Heart left ventricle (tissue), 13 donors: Measurements from ENCODE around the gene INPP4A.

Experiments used
- CTCF ChIP-seq, 12 donors: fragments of 200-600 bp; sonication (generic) in 4 of 12; IDR thresholded peaks; one replicate each; pipeline versions ENCODE4 v1.5.0 to v1.8.0; 2018 to 2022; ENCODE audit warnings: antibody characterized with exemption in 12 of 12, mild to moderate bottlenecking in 5 of 12
- POLR2A ChIP-seq, 2 donors: fragments of 450-650 bp; IDR thresholded peaks; one replicate each; pipeline ENCODE4 v1.6.1; 2017; ENCODE audit warnings: antibody characterized with exemption in 2 of 2, mild to moderate bottlenecking in 2 of 2, moderate library complexity in 2 of 2
- donor health status: ischemic (EF 13 %, LVEDD 7.1; RV severe dilation, severe dysfunction).
- donor health status: DM: no; HTN: yes; CAD: no.
- donor health status: DM: no; HTN: no; CAD: no.
- donor health status: ischemic (EF 25% LVEDD 6.9; RV normal size, moderate dysfunction).
- donor health status: ischemic (EF 25% LVEDD 5.7; RV mildly dilated, moderate dysfunction).
- donor health status: ischemic (EF 35%, LVEDD 5.7; RV mildly dilated, moderate dysfunction).
- donor health status: nonischemic (EF 11% LVEDD 7.7; RV severe dilation, severe dysfunction).
- donor health status: DM: yes; HTN: yes; CAD: no.
- donor health status: PGD.
- donor health status: ischemic (EF 29% LVEDD 5.4; RV normal size, mild dysfunction).
- donor health status: nonischemic (EF 23%, LVEDD 6.1; RV moderate dilation, normal function).

DNA sequence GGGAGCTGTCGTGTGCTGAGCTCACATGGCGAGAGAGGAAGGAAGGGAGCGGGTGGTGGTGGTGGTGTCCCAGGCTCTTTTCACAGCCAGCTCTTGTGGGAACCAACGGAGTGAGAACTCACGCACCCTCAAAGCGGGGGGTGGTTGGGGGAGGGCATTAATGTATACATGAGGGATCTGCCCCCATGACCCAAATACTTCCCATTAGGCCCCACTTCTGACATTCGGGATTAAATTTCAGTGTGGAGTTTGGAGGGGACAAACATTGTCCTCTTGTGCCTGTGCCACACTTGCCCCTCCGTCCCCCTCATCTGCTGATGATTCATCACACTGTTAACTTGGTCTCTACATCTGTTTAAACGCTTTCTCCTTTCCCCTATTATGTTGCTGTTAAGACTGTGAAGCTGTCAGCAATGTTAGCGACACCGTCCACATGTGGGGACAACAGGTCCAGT lies 22.5 kb downstream of the INPP4A start:
- no peak for TF ChIP-seq CTCF (IDR thresholded peaks at IDR 0.05)
- TF ChIP-seq POLR2A (IDR thresholded peaks at IDR 0.05), result no peak
